ENCODE measurements around the gene TANGO6. TPM values are rescaled to one million over a fixed set of nuclear protein-coding genes. Genes with fewer than 3 reads are reported as not detected.
"Not testable (repeated sequence)": the region's sequence is repeated elsewhere in the genome, so short reads cannot be mapped to it uniquely, and the experiment has no call there.

The TANGO6 gene
- total RNA-seq, 1 experiment from 2014 or later: 18.2 TPM

DNA sequence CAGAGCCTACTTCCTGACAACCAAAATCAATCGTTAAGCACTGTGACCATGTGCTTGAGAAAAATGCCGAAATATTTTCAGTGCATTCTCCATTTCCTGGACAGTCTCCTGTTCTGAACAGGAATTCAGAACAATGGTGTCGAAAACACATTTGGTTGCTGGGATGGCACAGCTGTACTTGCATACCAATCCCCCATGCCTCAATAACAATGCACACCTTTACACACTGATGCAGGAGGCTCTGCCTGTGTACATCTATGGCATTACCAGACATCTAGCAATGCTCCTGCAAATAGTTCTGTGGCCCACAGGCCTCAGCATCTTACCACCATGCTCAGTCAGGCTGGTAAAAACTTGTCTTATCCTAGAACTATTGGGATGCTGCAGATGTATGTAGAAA, 282.9 kb downstream of the TANGO6 start:
- ChIA-PET POLR2A (no interaction called here), CTCF (interaction anchor here (0.8 kb wide), 1 partner anchor 279 kb away, joined by 3 read pairs; no protein-coding TSS in a partner anchor)
- Mint-ChIP-seq H3K27me3 (ENCODE audit: insufficient read depth, unreplicated experiment) (no peaks in the 10 kb centered on the region), H3K9me3 (ENCODE audit: unreplicated experiment) (no peaks in the 10 kb centered on the region), H3K4me3 (ENCODE audit: unreplicated experiment) (no peak overlapping the region), H3K36me3 (ENCODE audit: insufficient read depth, unreplicated experiment) (peaks cover 31% of the 10 kb centered on the region), H3K27ac (ENCODE audit: unreplicated experiment) (no peak overlapping the region), H3K4me1 (ENCODE audit: low read depth, unreplicated experiment) (no peaks in the 10 kb centered on the region)
- Histone ChIP-seq H3K27me3 (replicated peaks; ENCODE audit: control insufficient read depth, insufficient read depth, low read length) (no peaks in the 10 kb centered on the region), H3K36me3 (ENCODE audit: control insufficient read depth, insufficient read depth, low read length) (no peaks in the 10 kb centered on the region; the same call in 1 of the 2 replicates), H3K4me1 (peaks cover 7% of the 10 kb centered on the region; the same call in 1 of the 2 replicates), H3K9me3 (no peaks in the 10 kb centered on the region), H3K4me3 (ENCODE audit: low read depth, low read length) (no peak overlapping the region)
- DNase-seq: peak in 1 of 2 experiments; percentile 5
- intact Hi-C loops (cut with micrococcal nuclease; ENCODE audit: unreplicated experiment): no loop called here
- TF ChIP-seq, protein P1, sequence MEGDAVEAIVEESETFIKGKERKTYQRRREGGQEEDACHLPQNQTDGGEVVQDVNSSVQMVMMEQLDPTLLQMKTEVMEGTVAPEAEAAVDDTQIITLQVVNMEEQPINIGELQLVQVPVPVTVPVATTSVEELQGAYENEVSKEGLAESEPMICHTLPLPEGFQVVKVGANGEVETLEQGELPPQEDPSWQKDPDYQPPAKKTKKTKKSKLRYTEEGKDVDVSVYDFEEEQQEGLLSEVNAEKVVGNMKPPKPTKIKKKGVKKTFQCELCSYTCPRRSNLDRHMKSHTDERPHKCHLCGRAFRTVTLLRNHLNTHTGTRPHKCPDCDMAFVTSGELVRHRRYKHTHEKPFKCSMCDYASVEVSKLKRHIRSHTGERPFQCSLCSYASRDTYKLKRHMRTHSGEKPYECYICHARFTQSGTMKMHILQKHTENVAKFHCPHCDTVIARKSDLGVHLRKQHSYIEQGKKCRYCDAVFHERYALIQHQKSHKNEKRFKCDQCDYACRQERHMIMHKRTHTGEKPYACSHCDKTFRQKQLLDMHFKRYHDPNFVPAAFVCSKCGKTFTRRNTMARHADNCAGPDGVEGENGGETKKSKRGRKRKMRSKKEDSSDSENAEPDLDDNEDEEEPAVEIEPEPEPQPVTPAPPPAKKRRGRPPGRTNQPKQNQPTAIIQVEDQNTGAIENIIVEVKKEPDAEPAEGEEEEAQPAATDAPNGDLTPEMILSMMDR (IDR thresholded peaks at IDR 0.05; ENCODE audit: insufficient read depth in 1 of 2, low read depth in 1 of 2, low read length in 1 of 2, severe bottlenecking in 1 of 2, unreplicated experiment in 1 of 2): no peak
- BruUV-seq (replicated peaks): no TSS peak

DNA sequence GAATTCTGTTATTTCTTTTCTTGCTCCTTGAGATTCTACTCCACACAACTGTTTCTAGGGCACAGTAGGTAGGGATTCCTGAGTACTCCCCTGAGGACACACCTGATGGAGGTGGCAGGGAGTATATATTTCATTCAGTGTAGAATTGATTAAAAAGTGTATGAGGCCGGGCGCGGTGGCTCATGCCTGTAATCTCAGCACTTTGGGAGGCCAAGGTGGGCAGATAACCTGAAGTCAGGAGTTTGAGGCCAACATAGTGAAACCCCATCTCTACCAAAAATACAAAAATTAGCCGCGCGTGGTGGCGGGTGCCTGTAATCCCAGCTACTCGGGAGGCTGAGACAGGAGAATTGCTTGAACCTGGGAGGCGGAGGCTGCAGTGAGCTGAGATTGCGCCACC, 283.5 kb downstream of the TANGO6 start:
- H3K36me3 ChIP-seq (ENCODE audit: control insufficient read depth, insufficient read depth, low read length); H3K27me3 ChIP-seq (replicated peaks; ENCODE audit: control insufficient read depth, insufficient read depth, low read length); H3K9me3 Mint-ChIP-seq (ENCODE audit: unreplicated experiment); H3K27me3 Mint-ChIP-seq (ENCODE audit: insufficient read depth, unreplicated experiment); H3K4me3 ChIP-seq (ENCODE audit: low read depth, low read length); intact Hi-C loops (cut with micrococcal nuclease; ENCODE audit: unreplicated experiment); H3K4me3 Mint-ChIP-seq (ENCODE audit: unreplicated experiment); BruUV-seq (replicated peaks); H3K4me1 Mint-ChIP-seq (ENCODE audit: low read depth, unreplicated experiment); H3K4me1 ChIP-seq; H3K9me3 ChIP-seq: not testable (repeated sequence)
- Mint-ChIP-seq H3K36me3 (ENCODE audit: insufficient read depth, unreplicated experiment) (peaks cover 32% of the 10 kb centered on the region), H3K27ac (ENCODE audit: unreplicated experiment) (peak overlapping the region; percentile 20)
- ChIA-PET POLR2A (interaction anchor here (0.6 kb wide), 1 partner anchor 749 kb away, joined by 7 read pairs; no protein-coding TSS in a partner anchor), CTCF (interaction anchor here (0.6 to 0.8 kb wide), 2 partner anchors 36 to 279 kb away, joined by 3 to 4 read pairs; no protein-coding TSS in a partner anchor)
- DNase-seq: peak in 1 of 2 experiments; percentile 9

DNA sequence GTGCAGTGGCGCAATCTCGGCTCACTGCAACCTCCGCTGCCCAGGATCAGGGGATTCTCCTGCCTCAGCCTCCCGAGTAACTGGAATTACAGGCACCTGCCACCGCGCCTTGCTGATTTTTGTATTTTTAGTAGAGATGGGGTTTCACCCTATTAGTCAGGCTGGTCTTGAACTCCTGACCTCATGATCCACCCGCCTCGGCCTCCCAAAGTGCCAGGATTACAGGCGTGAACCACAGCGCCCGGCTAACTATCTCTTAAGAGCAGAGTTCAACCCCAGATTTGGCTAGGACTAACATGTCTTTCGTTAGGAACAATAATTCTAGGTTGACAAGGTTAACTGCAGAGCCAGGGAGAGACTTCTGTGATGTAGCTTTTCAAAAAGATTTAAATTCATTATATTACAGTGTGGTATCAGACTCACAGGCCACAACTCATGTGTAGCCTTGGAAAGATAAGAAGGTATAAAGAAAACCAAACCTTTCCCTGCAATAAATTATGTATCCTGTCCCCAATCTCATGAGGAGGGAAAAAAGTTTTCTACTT, 284.7 kb downstream of the TANGO6 start:
- H3K4me3 ChIP-seq (ENCODE audit: low read depth, low read length): no peak overlapping the region
- no peaks in the 10 kb centered on the region for H3K9me3 Mint-ChIP-seq (ENCODE audit: unreplicated experiment)
- peak overlapping the region; percentile 20 for H3K27ac Mint-ChIP-seq (ENCODE audit: unreplicated experiment)
- ChIA-PET POLR2A (no interaction called here), CTCF (interaction anchor here (0.6 to 0.7 kb wide), 3 partner anchors 226 to 325 kb away, joined by 4 to 6 read pairs (median 4); no protein-coding TSS in a partner anchor)
- peak in 1 of 2 experiments; percentile 10 for DNase-seq
- H3K36me3 Mint-ChIP-seq (ENCODE audit: insufficient read depth, unreplicated experiment): peaks cover 45% of the 10 kb centered on the region
- no peaks in the 10 kb centered on the region for H3K9me3 ChIP-seq
- no peaks in the 10 kb centered on the region for H3K4me1 Mint-ChIP-seq (ENCODE audit: low read depth, unreplicated experiment)
- H3K27me3 ChIP-seq (replicated peaks; ENCODE audit: control insufficient read depth, insufficient read depth, low read length): no peaks in the 10 kb centered on the region
- H3K4me1 ChIP-seq: peaks cover 7% of the 10 kb centered on the region; the same call in 1 of the 2 replicates
- no peak overlapping the region for H3K4me3 Mint-ChIP-seq (ENCODE audit: unreplicated experiment)
- no peaks in the 10 kb centered on the region; the same call in 1 of the 2 replicates for H3K36me3 ChIP-seq (ENCODE audit: control insufficient read depth, insufficient read depth, low read length)
- no peaks in the 10 kb centered on the region for H3K27me3 Mint-ChIP-seq (ENCODE audit: insufficient read depth, unreplicated experiment)
- intact Hi-C loops (cut with micrococcal nuclease; ENCODE audit: unreplicated experiment): no loop called here
- TF ChIP-seq, protein P1 (IDR thresholded peaks at IDR 0.05; ENCODE audit: insufficient read depth in 1 of 2, low read depth in 1 of 2, low read length in 1 of 2, severe bottlenecking in 1 of 2, unreplicated experiment in 1 of 2): no peak
- BruUV-seq (replicated peaks): no TSS peak
